GM15510 (cell line): ENCODE results near the gene GLS.

Source experiments
- POLR2A ChIP-seq: IDR thresholded peaks from 3 replicates; pipeline ENCODE4 v1.6.1; 2011; ENCODE audit warnings: borderline replicate concordance; ENCODE audit not compliant: insufficient read length; ENCODE audit errors: extremely low read depth

Gene GLS

GRCh38 chr2:190965580-190966222 is 85.1 kb downstream of the GLS start:
- no peak for TF ChIP-seq POLR2A

GRCh38 chr2:190968522-190968921 is 87.9 kb downstream of the GLS start:
- TF ChIP-seq POLR2A = no peak

GRCh38 chr2:190970160-190970559 is 89.5 kb downstream of the GLS start:
- TF ChIP-seq POLR2A = no peak

DNA sequence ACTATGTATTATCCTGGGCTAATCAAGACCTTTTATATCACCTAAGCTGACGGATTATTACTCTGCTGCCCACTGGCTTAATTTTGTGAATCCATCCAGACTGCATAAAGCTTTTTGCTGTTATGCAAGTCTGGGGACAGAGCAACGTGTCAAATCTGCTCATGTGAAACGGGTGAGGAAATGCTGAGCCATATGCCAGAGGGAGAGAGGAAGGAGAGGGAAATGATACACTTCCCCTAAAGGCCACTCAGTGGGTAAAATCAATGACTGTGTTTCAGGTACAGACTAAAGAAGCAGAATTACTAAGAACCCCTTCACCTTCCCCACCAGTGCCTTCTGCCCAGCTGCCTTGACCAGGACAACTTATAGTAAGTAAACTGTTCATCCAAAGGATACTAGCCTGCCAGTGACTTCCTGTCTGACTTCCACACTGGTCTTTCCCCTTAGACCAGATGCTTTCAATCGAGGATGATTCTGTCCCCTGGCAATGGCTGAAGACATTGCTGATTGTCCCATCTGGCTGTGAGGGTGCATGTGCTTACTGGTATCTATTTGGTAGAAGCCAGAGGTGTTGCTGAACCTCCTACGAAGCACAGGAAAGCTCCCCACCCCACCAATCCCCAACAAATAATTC is 90.4 kb downstream of the GLS start:
- TF ChIP-seq POLR2A = no peak

DNA sequence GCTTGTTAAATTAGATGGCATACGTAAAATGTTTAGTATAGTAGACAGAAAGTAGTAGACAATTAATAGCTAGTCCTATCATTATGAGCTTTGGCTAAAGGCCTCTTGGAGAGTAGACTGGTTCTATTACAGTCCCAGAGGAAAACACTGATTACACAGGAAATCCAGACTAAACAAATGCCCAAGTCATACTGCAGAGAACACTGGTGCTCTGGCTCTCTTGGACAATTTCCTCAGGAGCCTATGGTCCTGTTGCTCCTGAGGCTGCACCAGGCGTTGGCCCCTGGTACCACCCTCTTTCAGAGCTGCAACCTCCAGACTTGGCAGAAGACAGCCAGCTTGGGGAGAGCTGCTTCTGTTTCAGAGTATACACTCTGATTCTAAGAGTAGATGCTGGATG is 91.6 kb downstream of the GLS start:
- no peak for TF ChIP-seq POLR2A

DNA sequence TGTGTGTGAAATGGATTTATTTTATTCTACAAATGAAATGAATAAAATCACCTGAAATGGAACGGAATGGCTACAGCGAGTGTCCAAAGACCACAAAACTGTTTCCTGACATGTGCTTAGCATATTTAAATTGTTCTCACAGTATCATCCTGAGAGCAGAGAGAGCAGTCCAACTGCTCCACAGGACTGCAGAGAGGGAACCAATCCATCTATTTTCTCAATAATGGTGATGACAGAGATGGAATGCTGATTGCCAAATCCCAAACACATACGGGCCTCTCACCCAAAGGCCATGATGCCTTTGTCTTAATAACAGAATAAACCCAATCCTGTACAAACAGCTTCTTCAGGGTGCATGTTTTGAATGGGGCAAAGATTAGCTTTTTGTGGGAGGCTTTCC is 92.2 kb downstream of the GLS start:
- no peak for TF ChIP-seq POLR2A

- no peak for TF ChIP-seq POLR2A
These were observed 92.6 kb downstream of the GLS start for GRCh38 chr2:190973262-190973661.

DNA sequence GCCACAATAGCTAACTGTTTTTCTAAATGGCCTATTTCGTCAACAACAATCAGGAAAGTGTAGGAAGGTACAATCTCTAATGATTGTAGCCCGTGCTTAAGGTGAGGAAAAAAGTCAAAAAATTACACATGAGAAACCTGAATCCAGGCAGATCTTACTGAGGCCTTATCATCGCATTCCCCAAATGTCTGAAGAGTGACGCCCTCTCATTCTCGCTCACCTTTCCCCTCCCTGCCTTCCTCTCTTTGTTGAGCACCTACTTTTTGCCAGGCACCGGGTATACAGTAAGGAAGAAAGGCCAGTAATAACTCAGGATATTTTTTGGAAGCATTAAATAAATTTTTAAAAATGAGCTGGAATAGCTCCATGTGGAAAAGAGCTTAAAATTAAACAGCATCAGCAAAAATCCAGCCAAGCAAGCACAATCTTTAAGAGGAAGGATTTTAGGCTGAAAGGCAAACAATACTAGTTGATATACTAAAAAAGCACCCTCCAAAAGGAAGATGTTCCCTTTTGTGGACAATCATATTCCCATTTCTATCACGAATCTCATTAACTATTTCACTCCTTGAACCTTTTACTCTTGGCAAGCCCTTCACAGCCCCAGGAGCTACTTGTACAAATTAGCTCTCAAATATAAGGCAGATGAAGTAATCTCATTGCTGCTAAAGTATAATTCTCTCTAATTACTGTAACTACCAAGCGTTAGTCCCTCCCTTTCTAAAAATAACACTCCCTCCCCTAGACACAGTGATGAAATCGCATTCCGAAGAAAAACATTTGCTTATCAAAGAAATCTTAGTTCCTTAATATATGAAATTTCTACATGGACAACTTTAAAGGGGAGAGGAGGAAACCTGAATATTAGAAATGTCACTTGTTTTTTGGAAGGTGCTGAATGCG is 93.4 kb downstream of the GLS start:
- no peak for TF ChIP-seq POLR2A

DNA sequence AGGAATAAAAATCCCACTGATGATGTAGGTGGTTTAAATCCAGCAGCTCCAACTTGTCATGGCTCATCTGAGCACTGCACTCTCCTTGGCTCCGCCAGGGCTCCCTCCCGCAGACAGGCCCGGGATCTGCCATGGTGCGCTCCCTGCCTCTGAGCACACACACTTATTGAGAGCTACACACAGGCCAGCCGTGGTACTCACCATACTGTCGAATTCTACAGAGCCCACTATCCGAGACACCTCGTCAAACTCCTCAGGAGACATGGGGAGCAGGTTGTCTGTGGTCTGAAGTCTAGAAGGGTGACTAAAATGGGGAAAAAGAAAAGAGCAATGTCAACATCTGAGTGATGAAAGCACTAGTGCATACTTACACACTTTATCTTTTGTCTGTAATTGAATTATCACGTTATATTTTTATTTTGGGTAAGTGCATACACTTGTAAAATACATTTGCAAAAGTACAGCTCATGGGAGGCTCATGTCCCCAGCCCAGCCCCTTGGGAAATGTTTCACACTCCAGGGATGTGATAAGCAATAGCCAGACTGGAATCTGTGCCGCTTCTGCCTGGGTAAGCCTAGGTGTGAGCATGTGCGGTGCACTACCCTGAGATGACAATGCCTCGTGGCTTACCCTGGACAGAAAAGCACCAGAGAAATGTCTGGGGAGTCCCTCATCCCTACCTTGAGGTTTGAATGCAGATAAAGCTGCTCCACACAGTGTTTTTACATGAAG is 94.2 kb downstream of the GLS start:
- TF ChIP-seq POLR2A = no peak

- no peak for TF ChIP-seq POLR2A
These were observed 95.9 kb downstream of the GLS start for GRCh38 chr2:190976521-190976920.

DNA sequence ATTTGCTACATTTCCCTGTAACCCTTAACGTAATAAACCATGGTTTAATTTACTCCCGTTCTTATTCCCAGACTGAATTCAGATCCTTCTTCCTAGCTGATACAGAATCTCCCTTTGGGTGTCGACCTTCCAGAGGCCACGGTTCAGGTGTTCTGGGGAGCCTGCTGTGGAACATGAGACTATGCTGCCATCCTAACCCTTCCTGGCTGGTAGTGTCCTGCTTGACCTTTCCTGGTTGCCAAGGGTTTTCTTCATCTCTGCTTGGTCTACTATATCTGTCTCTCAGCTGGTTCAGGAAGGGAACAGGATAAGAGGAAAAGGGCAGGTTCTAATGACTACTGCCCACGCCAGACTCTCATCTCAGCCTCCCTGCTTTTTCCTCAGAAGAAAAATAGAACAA is 96.9 kb downstream of the GLS start:
- no peak for TF ChIP-seq POLR2A

DNA sequence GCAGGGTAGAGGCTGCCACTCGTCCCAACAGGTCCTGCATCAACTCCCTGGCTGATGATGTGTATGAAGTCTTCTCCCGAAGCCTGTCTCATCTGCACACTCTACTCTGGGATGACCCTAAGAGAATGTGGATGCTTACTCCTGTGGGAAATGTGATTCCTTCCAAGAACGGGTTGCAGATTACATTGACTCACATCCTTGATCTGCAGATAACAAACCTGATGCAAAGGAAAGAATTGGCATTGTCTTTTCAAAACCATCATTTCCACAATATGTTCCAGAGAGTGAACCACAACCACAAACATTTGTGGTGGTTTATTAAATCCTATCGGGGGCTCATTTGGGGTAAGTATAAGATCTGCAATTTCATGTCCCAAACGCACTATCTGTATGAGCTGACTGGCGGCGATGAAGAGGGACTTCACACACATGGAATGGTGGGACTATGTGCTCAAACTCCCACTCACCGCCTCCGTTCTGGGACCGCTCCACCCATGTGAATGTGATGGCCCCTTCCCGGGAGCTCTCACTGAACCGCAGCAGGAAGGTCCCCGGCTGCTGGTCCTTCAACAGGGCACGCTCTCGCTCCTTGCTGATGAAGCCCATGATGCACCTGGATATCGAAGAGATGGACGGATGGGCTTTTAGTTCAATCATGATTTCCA is 97.9 kb downstream of the GLS start:
- TF ChIP-seq POLR2A = peak; percentile 3

- no peak for TF ChIP-seq POLR2A
These were observed 99.4 kb downstream of the GLS start for GRCh38 chr2:190979906-190980629.

DNA sequence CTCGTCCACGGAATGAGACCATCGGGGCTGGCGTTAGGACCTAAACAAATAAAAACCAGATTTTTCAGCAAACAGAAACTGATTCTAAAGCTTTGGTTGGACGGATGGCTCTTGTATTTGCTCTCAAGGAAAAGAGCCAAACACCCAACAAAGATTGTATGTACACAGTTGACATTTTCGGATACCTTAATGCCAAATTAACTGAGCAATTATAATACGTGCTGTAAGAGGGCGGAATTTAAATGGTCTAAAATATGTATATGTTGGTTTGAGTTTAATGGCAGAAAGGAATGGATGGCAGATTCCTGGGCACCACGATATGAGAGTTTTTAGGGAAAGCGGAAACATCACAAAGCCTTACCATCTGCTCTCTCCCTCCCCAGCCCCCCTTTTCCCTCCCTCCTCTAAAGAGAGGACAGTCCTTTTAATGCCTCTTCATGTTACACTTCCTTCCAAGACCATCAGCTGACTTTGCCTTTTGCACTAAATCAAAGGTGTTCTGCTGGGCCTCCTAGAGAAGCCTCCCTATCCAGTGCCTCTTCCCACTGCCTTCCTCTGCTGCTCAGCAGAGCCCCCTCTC is 100.1 kb downstream of the GLS start:
- TF ChIP-seq POLR2A = no peak

- TF ChIP-seq POLR2A = no peak
These were observed 100.7 kb downstream of the GLS start for GRCh38 chr2:190981333-190981732.
